SK-N-MC (cell line): ENCODE measurements around the gene SPG7.

Source experiments
- DNase-seq: peaks from one replicate; pipeline ENCODE4 v3.0.0-alpha.2; 2011; ENCODE audit warnings: low read depth, low spot score
- H3K27ac ChIP-seq: fragments of 200-600 bp; sonication (generic); 2 replicates; pipeline ENCODE4 v1.5.1; 2016; ENCODE audit warnings: mixed run types
- H3K36me3 ChIP-seq: fragments of 200-600 bp; sonication (generic); 2 replicates; pipeline ENCODE4 v1.6.1; 2017; ENCODE audit warnings: antibody characterized with exemption, low read length, mixed read lengths; ENCODE audit not compliant: insufficient read depth
- H3K4me3 ChIP-seq: fragments of 200-600 bp; sonication (generic); 2 replicates; pipeline ENCODE4 v1.5.1; 2016
- H3K9ac ChIP-seq: fragments of 200-600 bp; sonication (generic); 2 replicates; pipeline ENCODE4 v1.8.0; 2017; ENCODE audit warnings: mixed run types, mixed read lengths; ENCODE audit not compliant: insufficient read length
- H3K9me3 ChIP-seq: fragments of 200-600 bp; sonication (generic); 2 replicates; pipeline ENCODE4 v1.6.1; 2017; ENCODE audit warnings: low read depth, mild to moderate bottlenecking, antibody characterized with exemption, low read length, moderate library complexity, mixed read lengths
- EZH2 ChIP-seq: fragments of 200-600 bp; sonication (generic); IDR thresholded peaks from one replicate; pipeline ENCODE4 v1.6.1; 2017; ENCODE audit warnings: antibody characterized with exemption
- FOXP2 ChIP-seq: optimal IDR thresholded peaks from 2 replicates; pipeline ENCODE3; 2011; ENCODE audit warnings: mild to moderate bottlenecking, moderate library complexity; ENCODE audit not compliant: insufficient read depth; ENCODE audit errors: extremely low read length, control extremely low read depth
- POLR2AphosphoS5 ChIP-seq: IDR thresholded peaks from 2 replicates; pipeline ENCODE4 v1.6.1; 2012; ENCODE audit warnings: mild to moderate bottlenecking, low read depth, low read length, borderline replicate concordance

Gene SPG7

DNA sequence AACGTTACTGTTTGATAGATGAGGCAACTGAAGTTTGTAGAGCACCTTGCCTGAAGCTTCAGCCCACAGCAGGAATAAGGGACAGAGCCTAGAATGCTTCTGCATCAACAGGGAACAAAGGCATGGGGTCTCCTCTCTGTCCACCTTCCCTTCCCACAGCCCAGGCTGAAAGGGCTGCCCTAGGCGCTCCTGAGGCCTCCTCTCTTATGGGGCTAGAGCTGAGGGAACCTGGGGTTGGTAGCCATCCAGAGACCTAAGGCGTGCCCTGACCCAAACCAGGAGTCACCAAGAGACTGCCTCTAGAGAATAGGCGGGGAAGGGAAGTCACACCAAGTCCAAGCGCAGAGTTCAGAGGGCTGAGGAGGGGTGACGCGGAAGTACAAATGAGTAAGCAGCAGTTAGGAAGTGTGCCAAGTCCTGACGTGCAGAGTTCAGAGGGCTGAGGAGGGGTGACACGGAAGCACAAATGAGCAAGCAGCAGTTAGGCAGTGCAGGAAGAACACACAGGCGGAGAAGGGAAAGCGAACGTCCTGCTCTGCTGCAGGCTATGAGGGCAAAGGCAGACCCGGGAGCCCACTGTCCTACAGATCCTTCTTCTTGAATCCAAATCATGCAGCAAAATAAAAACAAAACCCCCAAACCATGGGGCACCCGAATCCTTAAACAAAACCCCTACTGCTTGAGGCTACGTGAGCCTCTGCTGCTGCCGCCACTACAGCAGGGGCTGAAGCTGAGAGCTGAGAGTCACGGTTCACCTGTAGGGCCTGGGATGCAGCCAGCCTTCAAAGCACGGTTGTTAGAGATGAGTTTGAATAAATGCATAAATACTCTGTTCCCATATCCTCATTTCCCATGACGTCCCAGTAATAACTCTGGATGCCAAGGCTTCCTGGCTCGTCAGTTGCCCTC lies 2.7 kb upstream of the SPG7 start:
- H3K27ac ChIP-seq: no peak overlapping the region
- H3K9ac ChIP-seq: no peak overlapping the region

DNA sequence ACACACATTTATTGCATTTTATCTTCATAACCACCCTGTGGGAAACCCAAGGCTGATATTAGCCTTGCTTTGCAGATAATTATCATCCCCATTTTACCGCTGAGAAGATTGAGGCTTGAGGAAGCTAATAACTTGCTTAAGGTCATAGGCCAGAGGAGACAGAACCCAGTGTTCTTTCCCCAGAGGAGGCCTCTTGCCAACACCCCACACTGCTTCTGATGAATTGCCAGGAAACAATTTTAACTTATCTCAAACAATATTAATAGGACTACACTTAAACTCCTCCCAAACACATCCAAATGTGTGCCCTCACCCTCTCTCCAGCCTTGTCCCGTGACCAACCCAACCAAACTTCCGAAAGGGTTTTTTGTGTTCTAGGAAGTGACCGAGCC lies 2.1 kb upstream of the SPG7 start:
- Histone ChIP-seq H3K9me3 (no peaks in the 10 kb centered on the region), H3K27ac (no peak overlapping the region), H3K4me3 (no peak overlapping the region), H3K36me3 (peaks cover 8% of the 10 kb centered on the region; the same call in 1 of the 2 replicates), H3K9ac (no peak overlapping the region)
- no peak for DNase-seq
- no peak for TF ChIP-seq FOXP2

More for the DNA sequence above, 2.7 kb upstream of the SPG7 start:
- Histone ChIP-seq H3K4me3 (no peak overlapping the region), H3K36me3 (peaks cover 2% of the 10 kb centered on the region; the same call in 1 of the 2 replicates), H3K9me3 (no peaks in the 10 kb centered on the region)
- DNase-seq: no peak
- no peak for TF ChIP-seq FOXP2
- TF ChIP-seq POLR2AphosphoS5: no peak
- no peak for TF ChIP-seq EZH2

DNA sequence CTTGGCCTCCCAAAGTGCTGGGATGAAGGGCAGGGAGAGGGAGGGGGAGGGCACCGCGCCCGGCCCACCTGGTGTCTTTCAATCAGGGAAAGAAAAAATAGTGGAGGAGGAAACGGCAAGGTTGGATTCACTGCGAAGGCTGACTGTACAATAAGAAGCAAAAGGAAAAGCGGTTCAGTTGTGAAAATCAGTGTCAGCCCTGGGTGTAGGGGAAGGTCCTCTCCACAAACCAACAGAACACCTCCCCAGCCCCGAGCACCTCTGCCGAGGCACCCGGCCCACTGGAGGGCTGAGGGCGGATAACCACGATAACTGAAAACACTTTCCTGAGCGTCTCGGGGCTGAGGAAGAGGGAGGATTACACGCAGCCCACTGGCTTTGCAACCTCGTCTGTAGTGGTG lies 1.4 kb upstream of the SPG7 start:
- H3K36me3 ChIP-seq: peaks cover 11% of the 10 kb centered on the region; the same call in 1 of the 2 replicates
- TF ChIP-seq FOXP2 (no peak), POLR2AphosphoS5 (no peak), EZH2 (no peak)
- no peak overlapping the region for H3K9ac ChIP-seq
- H3K27ac ChIP-seq: no peak overlapping the region
- H3K9me3 ChIP-seq: no peaks in the 10 kb centered on the region
- H3K4me3 ChIP-seq: no peak overlapping the region
- no peak for DNase-seq

DNA sequence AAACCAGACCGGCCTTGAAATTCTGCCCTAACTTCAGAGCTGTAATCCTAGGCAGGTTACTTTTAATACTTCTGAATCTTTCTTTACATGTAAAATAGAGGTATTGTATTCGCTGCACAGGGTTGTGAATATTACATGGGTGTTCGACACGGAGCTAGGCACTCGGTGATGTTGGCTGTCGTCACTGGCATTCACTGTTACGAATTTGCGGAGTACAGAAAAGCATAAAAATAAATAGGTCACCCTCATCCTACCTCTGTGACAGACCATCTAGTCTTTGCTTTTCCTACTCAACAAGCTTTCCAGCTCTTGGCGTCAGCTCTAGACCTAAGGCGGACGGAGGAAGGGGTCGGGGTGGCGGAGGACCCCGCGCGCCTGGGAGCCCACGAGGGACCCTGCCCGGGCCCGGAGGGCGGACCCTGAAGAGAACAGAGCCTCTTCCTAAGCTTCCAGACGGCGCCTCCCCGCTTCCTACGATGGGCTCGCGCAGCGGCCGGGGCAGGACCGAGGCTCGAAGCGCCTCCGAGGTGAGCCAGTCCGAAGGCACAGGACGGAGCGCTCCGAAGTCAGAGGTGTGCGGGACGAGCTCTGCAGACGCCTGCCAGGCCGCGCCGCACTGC lies 879 bp upstream of the SPG7 start:
- no peak for TF ChIP-seq POLR2AphosphoS5
- no peak for TF ChIP-seq FOXP2
- TF ChIP-seq EZH2: no peak
- no peaks in the 10 kb centered on the region for H3K9me3 ChIP-seq
- H3K27ac ChIP-seq: peak overlapping the region; percentile 70; the same call in 1 of the 2 replicates
- H3K4me3 ChIP-seq: peak overlapping the region; percentile 81
- DNase-seq: no peak
- H3K36me3 ChIP-seq: peaks cover 11% of the 10 kb centered on the region; the same call in 1 of the 2 replicates
- peak overlapping the region; percentile 83 for H3K9ac ChIP-seq

DNA sequence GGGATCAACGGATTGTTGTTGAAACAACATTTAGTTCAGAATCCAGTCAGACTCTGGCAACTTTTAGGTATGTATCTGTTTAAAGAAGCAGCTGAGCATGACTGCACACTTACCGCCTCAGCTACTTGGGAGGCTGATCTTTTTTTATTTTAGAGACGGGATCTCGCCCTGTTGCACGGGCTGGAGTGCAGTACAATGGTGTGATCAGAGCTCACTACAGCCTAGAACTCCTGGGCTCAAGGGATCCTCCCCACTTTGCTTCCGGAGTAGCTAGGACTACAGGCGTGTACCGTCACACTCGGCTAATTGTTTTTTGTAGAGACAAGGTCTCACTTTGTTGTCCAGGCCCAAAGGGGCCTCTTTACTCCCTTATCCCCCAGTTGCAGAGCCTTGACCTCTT lies 2.3 kb downstream of the SPG7 start:
- Histone ChIP-seq H3K9ac (no peak overlapping the region), H3K27ac (no peak overlapping the region), H3K9me3 (no peaks in the 10 kb centered on the region), H3K36me3 (peaks cover 20% of the 10 kb centered on the region; the same call in 1 of the 2 replicates), H3K4me3 (no peak overlapping the region)
- TF ChIP-seq EZH2 (no peak), FOXP2 (no peak), POLR2AphosphoS5 (no peak)
- no peak for DNase-seq

DNA sequence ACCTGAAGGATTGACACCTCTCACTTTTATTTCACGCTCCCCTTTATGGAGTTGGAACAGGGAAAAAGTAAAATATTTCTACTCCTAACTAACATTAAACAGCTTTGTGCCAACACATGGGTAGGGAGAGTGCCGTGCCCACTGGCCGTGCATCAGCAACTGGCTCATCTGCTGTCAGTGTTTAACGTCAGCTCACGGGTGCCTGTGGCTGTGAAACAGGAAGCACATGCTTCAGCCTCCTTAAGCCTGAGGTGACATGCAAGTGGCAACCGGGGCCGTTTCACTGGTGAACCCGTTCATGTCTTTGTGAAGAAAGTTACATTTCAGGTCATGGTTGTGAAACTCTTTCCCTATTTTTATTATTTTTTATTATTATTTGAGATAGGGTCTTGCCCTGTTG lies 3.2 kb downstream of the SPG7 start:
- no peak overlapping the region for H3K27ac ChIP-seq
- peaks cover 20% of the 10 kb centered on the region; the same call in 1 of the 2 replicates for H3K36me3 ChIP-seq
- H3K9ac ChIP-seq: no peak overlapping the region
- no peak overlapping the region for H3K4me3 ChIP-seq
- H3K9me3 ChIP-seq: no peaks in the 10 kb centered on the region
- no peak for DNase-seq
- TF ChIP-seq FOXP2: no peak
- TF ChIP-seq EZH2: no peak
- TF ChIP-seq POLR2AphosphoS5: no peak

DNA sequence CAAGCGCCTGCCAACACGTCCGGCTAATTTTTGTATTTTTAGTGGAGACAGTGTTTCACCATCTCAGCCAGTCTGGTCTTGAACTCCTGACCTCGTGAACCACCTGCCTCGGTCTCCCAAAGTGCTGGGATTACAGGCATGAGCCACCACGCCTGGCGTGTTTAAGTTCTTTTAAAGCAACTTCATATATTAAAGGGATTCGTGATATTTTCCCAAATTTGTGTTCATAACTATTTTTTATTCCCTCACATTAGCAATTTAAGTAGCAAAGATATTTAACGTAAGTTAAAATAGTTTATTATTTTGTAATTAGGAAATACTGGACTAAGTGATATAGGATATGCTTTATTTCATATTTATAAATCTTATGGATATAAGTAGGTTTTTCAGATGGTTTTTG lies 4.2 kb downstream of the SPG7 start:
- Histone ChIP-seq H3K9me3 (no peaks in the 10 kb centered on the region), H3K36me3 (peaks cover 20% of the 10 kb centered on the region; the same call in 1 of the 2 replicates), H3K9ac (no peak overlapping the region), H3K27ac (no peak overlapping the region), H3K4me3 (no peak overlapping the region)
- no peak for TF ChIP-seq EZH2
- no peak for DNase-seq

DNA sequence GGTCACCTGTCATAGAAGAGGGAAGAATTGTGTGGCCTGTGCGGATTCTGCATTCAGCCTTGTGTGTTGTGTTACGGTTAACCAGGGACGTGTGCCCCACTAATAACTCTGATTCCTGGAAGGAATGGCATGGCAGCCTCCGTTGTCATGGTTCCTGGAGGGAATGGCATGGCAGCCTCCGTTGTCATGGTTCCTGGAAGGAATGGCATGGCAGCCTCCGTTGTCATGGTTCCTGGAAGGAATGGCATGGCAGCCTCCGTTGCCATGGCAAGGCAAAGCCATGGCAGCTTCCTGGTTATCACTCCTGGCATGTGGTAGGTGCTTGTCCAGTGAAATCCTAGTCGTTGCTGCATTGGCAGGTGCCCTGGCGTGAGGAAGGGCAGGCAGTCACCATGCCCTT lies 8.9 kb downstream of the SPG7 start:
- DNase-seq: no peak
- no peak overlapping the region for H3K9ac ChIP-seq

More for the DNA sequence above, 8.9 kb downstream of the SPG7 start:
- H3K27ac ChIP-seq: no peak overlapping the region
- H3K9me3 ChIP-seq: no peaks in the 10 kb centered on the region
- peaks cover 15% of the 10 kb centered on the region; the same call in 1 of the 2 replicates for H3K36me3 ChIP-seq
- TF ChIP-seq FOXP2 (no peak), POLR2AphosphoS5 (no peak), EZH2 (no peak)
- H3K4me3 ChIP-seq: no peak overlapping the region
